NB4 (cell line): ENCODE results near the gene GALR1.

Experiments
- CTCF ChIP-seq: IDR thresholded peaks from one replicate; pipeline ENCODE4 v1.5.1; 2012; ENCODE audit warnings: low read depth, low read length
- MYC ChIP-seq: IDR thresholded peaks from 2 replicates; pipeline ENCODE4 v1.6.1; 2011; ENCODE audit warnings: low read depth, low read length
- POLR2A ChIP-seq: IDR thresholded peaks from 2 replicates; pipeline ENCODE4 v1.6.1; 2011; ENCODE audit warnings: mild to moderate bottlenecking; ENCODE audit not compliant: insufficient read length; ENCODE audit errors: extremely low read depth

GRCh38 chr18:77323640-77324299 lies 74.1 kb downstream of the GALR1 start:
- TF ChIP-seq CTCF (no peak), POLR2A (no peak), MYC (no peak)
